SU-DHL-6 (cell line): ENCODE data around the gene ZGPAT.

Experiments
- H2AFZ ChIP-seq: fragments of 200-600 bp; sonication (generic); 2 replicates; pipeline ENCODE4 v1.6.1; 2014; ENCODE audit warnings: low read depth, mild to moderate bottlenecking, moderate library complexity, mixed read lengths, antibody characterized with exemption, low read length; ENCODE audit not compliant: severe bottlenecking
- H3F3A ChIP-seq: fragments of 200-600 bp; shearing (Covaris generic); 2 replicates; pipeline ENCODE4 v1.6.0; 2016; ENCODE audit warnings: antibody characterized with exemption, mild to moderate bottlenecking; ENCODE audit not compliant: insufficient read depth
- H3K27ac ChIP-seq: fragments of 200-600 bp; sonication (generic); 2 replicates; pipeline ENCODE4 v1.5.1; 2016; ENCODE audit warnings: low read depth, mild to moderate bottlenecking, low read length, moderate library complexity, mixed read lengths
- H3K27me3 ChIP-seq: fragments of 200-600 bp; sonication (generic), shearing (Covaris generic); 2 replicates; pipeline ENCODE4 v1.6.0; 2014; ENCODE audit warnings: mild to moderate bottlenecking, low read length
- H3K36me3 ChIP-seq: fragments of 200-600 bp; sonication (generic); 2 replicates; pipeline ENCODE4 v1.6.1; 2014; ENCODE audit warnings: mild to moderate bottlenecking, low read length, mixed read lengths
- H3K4me2 ChIP-seq: fragments of 300-600, 200-600 bp; shearing (Covaris generic), sonication (generic); 2 replicates; pipeline ENCODE4 v1.6.0; 2014; ENCODE audit warnings: low read length, low read depth, mild to moderate bottlenecking; ENCODE audit not compliant: poor library complexity, severe bottlenecking
- H3K4me3 ChIP-seq: fragments of 200-600 bp; sonication (generic); 2 replicates; pipeline ENCODE4 v1.5.1; 2014; ENCODE audit warnings: antibody characterized with exemption, low read length, mild to moderate bottlenecking, mixed read lengths; ENCODE audit not compliant: insufficient read depth, poor library complexity, severe bottlenecking
- H3K79me2 ChIP-seq: fragments of 200-600 bp; sonication (generic); 2 replicates; pipeline ENCODE4 v1.6.1; 2014; ENCODE audit warnings: mild to moderate bottlenecking, low read length, moderate library complexity; ENCODE audit not compliant: insufficient read depth
- H3K9ac ChIP-seq: fragments of 200-600 bp; sonication (generic); 2 replicates; pipeline ENCODE4 v1.7.0; 2014; ENCODE audit warnings: mild to moderate bottlenecking, low read length
- H3K9me2 ChIP-seq: fragments of 200-600 bp; sonication (generic); replicated peaks from 2 replicates; pipeline ENCODE4 v1.6.1; 2014; ENCODE audit warnings: low read length; ENCODE audit not compliant: insufficient read depth
- H3K9me3 ChIP-seq: fragments of 200-600 bp; sonication (generic); 2 replicates; pipeline ENCODE4 v1.6.1; 2014; ENCODE audit warnings: low read length, mixed read lengths; ENCODE audit not compliant: insufficient read depth
- H4K20me1 ChIP-seq: fragments of 200-600 bp; sonication (generic); 2 replicates; pipeline ENCODE4 v1.6.1; 2014; ENCODE audit warnings: low read depth, mild to moderate bottlenecking, antibody characterized with exemption, low read length, moderate library complexity, mixed read lengths
- EZH2phosphoT487 ChIP-seq: fragments of 200-600 bp; sonication (generic), shearing (Covaris generic); conservative IDR thresholded peaks from 2 replicates; pipeline ENCODE4 v1.6.1; 2018; ENCODE audit warnings: mild to moderate bottlenecking, antibody characterized with exemption, low read length, moderate library complexity, mixed read lengths
- TF ChIP-seq, protein P1 (sequence below): fragments of 200-600 bp; sonication (generic); IDR thresholded peaks from one replicate; pipeline ENCODE4 v1.5.1; 2017; ENCODE audit warnings: antibody characterized with exemption, mild to moderate bottlenecking, low read length, moderate library complexity; ENCODE audit not compliant: insufficient read depth, poor library complexity, severe bottlenecking

ZGPAT gene

GRCh38 chr20:63753381-63753780 lies 45.5 kb downstream of the ZGPAT start:
- no peaks in the 10 kb centered on the region for H3F3A ChIP-seq
- no peaks in the 10 kb centered on the region for H4K20me1 ChIP-seq
- no peaks in the 10 kb centered on the region for H3K79me2 ChIP-seq
- no peak overlapping the region for H3K4me3 ChIP-seq
- no peaks in the 10 kb centered on the region for H3K9me2 ChIP-seq
- no peak overlapping the region for H2AFZ ChIP-seq
- TF ChIP-seq EZH2phosphoT487: no peak
- TF ChIP-seq, protein P1, sequence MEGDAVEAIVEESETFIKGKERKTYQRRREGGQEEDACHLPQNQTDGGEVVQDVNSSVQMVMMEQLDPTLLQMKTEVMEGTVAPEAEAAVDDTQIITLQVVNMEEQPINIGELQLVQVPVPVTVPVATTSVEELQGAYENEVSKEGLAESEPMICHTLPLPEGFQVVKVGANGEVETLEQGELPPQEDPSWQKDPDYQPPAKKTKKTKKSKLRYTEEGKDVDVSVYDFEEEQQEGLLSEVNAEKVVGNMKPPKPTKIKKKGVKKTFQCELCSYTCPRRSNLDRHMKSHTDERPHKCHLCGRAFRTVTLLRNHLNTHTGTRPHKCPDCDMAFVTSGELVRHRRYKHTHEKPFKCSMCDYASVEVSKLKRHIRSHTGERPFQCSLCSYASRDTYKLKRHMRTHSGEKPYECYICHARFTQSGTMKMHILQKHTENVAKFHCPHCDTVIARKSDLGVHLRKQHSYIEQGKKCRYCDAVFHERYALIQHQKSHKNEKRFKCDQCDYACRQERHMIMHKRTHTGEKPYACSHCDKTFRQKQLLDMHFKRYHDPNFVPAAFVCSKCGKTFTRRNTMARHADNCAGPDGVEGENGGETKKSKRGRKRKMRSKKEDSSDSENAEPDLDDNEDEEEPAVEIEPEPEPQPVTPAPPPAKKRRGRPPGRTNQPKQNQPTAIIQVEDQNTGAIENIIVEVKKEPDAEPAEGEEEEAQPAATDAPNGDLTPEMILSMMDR: no peak
- no peaks in the 10 kb centered on the region for H3K27me3 ChIP-seq
- no peaks in the 10 kb centered on the region for H3K36me3 ChIP-seq
- no peak overlapping the region for H3K27ac ChIP-seq
- no peak overlapping the region for H3K9ac ChIP-seq
- H3K9me3 ChIP-seq: no peaks in the 10 kb centered on the region
- H3K4me2 ChIP-seq: no peak overlapping the region

DNA sequence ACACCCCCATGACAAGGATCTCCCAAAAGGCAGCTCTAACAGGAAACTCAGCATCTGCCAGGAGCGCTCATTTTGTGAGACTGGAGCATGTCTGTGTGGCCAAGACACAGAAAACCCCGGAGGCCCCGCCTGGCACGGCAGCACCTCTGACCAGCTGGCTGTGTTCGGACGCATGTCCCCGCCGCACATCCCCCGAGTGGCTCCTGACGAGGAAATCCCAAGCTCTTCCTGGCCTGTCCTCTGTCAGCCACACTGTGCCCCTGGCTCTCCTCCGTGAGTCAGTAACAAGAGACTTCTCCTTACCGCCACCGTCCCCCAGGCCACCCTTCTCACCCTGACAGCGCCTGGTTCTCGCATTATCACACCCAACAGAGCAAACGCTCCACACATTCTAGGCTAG lies 46.2 kb downstream of the ZGPAT start:
- no peaks in the 10 kb centered on the region for H3F3A ChIP-seq
- H2AFZ ChIP-seq: no peak overlapping the region
- no peaks in the 10 kb centered on the region for H3K79me2 ChIP-seq
- no peaks in the 10 kb centered on the region for H4K20me1 ChIP-seq
- TF ChIP-seq, protein P1: no peak
- no peak for TF ChIP-seq EZH2phosphoT487
- H3K36me3 ChIP-seq: no peaks in the 10 kb centered on the region
- H3K9me2 ChIP-seq: no peaks in the 10 kb centered on the region
- no peak overlapping the region for H3K27ac ChIP-seq
- no peaks in the 10 kb centered on the region for H3K9me3 ChIP-seq
- no peak overlapping the region for H3K4me3 ChIP-seq
- no peaks in the 10 kb centered on the region for H3K27me3 ChIP-seq
- H3K9ac ChIP-seq: no peak overlapping the region
- H3K4me2 ChIP-seq: no peak overlapping the region

GRCh38 chr20:63755933-63756647 lies 48.3 kb downstream of the ZGPAT start:
- no peak overlapping the region for H3K4me3 ChIP-seq
- no peak for TF ChIP-seq EZH2phosphoT487
- TF ChIP-seq, protein P1: no peak
- no peaks in the 10 kb centered on the region for H3K9me3 ChIP-seq
- no peaks in the 10 kb centered on the region for H3K79me2 ChIP-seq
- H3K36me3 ChIP-seq: no peaks in the 10 kb centered on the region
- H2AFZ ChIP-seq: no peak overlapping the region
- no peak overlapping the region for H3K4me2 ChIP-seq
- no peaks in the 10 kb centered on the region for H3K27me3 ChIP-seq
- H4K20me1 ChIP-seq: no peaks in the 10 kb centered on the region
- H3K27ac ChIP-seq: no peak overlapping the region
- H3F3A ChIP-seq: no peaks in the 10 kb centered on the region
- H3K9me2 ChIP-seq: no peaks in the 10 kb centered on the region
- H3K9ac ChIP-seq: no peak overlapping the region
